ENCODE results near the gene APLN.

DNA sequence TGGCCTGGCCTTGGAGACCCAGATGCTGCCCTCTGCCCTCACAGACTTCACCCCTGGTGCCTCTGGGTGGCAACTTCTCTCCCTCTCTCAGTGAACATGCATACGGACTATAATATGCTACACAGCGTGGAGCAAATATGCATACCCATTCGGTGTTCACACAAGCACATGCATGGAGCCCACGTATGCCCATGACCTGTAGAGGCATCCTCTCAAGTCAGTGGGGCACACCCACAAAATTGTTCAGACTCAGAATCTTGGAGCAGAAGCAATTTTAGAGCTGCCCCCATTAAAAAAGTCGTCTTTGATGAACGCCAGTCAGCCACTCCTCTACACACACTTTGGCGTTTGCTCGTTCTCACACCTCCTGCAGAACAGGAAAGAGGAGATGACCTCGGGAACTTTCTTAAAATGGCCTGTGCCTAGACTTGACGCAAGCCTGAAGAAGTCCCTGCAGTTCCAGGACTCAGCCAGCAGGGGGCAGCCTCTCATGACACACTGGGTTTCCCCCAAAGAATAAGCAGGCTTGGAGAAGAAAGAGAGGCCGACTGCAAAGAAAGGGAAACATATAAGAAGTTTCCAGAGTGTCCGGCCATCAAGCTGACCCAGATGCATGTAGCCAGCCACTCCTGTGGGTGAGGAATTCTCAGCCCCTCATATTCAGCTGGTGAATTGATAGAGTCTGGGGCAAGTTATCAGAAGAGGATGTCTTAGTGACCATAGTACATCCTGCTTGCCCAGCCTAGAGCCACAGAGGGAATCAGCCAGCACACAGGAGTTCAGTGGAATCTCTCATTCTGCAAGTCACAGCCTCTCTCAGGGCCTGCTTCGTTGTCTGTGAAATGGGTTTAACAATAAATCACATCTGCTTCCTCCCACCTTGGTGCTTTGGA, 17.3 kb downstream of the APLN start:
- TF ChIP-seq, protein P1, sequence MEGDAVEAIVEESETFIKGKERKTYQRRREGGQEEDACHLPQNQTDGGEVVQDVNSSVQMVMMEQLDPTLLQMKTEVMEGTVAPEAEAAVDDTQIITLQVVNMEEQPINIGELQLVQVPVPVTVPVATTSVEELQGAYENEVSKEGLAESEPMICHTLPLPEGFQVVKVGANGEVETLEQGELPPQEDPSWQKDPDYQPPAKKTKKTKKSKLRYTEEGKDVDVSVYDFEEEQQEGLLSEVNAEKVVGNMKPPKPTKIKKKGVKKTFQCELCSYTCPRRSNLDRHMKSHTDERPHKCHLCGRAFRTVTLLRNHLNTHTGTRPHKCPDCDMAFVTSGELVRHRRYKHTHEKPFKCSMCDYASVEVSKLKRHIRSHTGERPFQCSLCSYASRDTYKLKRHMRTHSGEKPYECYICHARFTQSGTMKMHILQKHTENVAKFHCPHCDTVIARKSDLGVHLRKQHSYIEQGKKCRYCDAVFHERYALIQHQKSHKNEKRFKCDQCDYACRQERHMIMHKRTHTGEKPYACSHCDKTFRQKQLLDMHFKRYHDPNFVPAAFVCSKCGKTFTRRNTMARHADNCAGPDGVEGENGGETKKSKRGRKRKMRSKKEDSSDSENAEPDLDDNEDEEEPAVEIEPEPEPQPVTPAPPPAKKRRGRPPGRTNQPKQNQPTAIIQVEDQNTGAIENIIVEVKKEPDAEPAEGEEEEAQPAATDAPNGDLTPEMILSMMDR (IDR thresholded peaks at IDR 0.05), result peak; percentile 62 to 89 (median 74)
- TF ChIP-seq POLR2A (IDR thresholded peaks at IDR 0.05), result no peak

Measured in thyroid gland (tissue), 4 donors.